GM18868 (cell line): ENCODE data around the gene HNRNPAB.

ENCODE experiments used
- ATAC-seq: cut with Tn5 transposase; IDR thresholded peaks from one replicate; pipeline ENCODE4 v1.9.1; 2021; ENCODE audit warnings: mild to moderate bottlenecking, moderate library complexity; ENCODE audit not compliant: unreplicated experiment

Gene HNRNPAB

GRCh38 chr5:178211095-178212048 lies 7.0 kb downstream of the HNRNPAB start:
- no peak for ATAC-seq

DNA sequence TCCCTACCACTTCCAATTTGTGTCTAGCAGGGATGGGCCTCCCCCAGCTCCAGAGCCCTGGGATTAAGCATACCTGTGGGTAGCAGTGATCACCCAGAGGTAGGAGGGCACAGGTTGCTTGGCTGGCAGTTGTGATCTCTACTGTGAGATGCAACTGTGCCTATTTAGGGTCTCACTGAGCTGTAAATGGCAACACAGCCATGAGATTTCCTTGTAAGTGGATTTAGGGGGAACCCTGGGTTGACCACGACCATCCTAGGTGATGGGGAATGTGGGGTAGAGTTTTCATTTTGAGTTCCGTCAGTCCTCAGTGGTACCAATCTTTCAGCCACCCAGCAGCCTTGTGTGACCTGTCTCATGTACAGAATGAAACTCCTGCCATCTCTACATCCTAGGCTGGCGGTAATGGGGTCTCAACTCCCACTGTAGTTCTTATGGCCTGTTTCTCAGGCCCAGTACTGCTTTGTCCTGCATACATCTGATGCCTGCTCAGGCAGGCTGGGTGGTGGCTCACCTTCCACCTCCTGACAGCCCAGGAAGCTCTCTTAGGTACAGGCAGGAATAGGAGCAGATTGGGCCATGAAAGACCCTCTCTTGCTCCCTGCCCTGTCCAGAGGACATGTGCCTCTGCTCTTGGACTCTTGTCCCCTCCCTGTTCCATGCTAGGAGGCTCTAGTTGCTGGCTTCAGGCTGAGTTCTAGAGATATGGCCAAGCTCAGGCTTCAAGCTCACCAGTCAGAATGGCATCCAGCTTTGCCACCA lies 8.1 kb downstream of the HNRNPAB start:
- no peak for ATAC-seq

- ATAC-seq = no peak
These were observed 8.7 kb downstream of the HNRNPAB start for GRCh38 chr5:178213003-178213461.

- no peak for ATAC-seq
These were observed 9.4 kb downstream of the HNRNPAB start for GRCh38 chr5:178213748-178214151.

DNA sequence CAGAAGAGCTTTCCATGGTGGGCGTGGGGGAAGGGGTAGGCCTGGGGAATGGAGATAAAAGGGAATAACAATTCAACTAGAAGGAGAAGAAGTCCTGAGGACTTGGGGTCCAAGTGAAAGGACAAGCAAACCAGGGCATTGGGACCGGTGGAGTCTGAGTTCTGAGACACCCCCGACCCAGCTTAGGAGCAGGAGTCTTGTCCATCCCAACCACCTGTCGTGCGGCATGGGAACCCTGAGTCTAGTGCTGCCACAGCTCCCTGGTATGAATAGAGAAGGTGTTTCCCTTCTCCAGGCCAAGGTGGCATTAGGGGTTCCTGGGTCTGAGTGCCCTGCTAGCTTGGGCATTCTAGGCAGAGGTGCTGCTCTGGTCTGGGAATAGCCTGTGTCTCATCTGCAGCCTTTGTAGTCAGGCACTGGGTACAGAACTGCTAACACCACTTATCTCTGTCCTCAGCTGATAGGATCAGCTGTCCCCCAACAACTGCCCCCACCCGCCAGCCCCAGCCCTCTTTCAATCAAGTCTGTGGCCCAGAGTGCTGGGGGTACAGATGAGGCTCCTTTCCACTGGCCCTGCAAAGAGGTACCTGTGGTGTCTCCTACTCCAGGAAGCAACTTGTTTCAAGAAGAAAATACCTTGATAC lies 9.9 kb downstream of the HNRNPAB start:
- no peak for ATAC-seq

DNA sequence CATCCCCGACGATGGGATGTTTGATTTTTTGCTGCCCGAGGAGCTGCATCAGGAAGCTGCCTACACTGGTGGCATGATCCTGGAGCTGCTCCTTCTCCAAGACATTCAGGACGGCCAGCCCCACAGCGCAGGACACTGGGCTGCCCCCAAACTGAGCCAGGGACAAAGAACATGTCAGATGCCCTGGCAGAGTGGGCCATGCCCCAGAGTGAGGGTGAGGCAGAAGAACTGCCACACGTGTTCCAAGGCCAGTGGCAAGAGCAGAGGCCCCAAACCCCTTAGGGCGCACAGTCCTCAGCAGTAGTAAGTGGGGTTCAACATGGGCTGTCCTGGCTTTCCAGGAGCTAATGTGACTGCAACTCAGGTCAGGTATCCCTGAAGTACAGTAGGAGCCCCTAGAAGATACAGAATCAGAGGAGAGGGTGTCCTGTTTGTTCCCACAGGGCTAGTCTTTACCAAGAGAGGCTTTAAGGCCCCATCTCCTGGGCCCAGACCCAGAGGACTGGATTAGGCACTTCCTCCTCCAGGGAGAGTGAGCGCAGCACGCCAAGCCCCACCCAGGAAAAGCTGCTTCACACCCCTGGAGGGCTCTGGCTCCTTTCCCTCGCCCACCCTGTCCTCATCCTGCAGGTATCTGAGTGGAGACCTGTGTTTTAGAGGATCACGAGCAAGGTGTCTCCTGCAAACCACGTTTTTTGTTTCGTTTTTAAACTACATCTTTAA lies 11.1 kb downstream of the HNRNPAB start:
- ATAC-seq = no peak

DNA sequence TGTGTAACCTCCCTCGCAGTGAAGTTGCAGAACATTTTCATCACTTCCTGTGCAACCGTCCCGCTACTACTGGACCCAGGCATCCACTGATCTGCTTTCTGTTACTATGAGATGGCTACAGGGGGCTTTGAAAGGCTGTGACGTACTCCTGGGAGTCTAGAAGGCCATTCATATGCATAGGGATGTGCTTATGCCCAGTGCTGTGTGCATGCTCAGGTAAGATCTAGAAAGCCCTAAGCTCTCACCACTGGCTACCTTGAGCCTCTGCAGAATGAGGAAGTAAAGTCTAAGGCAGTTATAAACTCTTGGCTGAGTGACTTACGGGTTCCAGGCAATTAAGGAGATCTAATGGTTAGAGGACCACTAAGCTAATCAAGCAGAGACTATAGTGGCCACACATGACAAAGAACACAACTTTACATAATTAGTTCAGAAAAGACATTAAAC lies 11.8 kb downstream of the HNRNPAB start:
- no peak for ATAC-seq

GRCh38 chr5:178216779-178217178 lies 12.4 kb downstream of the HNRNPAB start:
- no peak for ATAC-seq

GRCh38 chr5:178218237-178218776 lies 14.0 kb downstream of the HNRNPAB start:
- no peak for ATAC-seq

GRCh38 chr5:178218827-178219226 lies 14.5 kb downstream of the HNRNPAB start:
- ATAC-seq = no peak

GRCh38 chr5:178221282-178221681 lies 16.9 kb downstream of the HNRNPAB start:
- no peak for ATAC-seq

DNA sequence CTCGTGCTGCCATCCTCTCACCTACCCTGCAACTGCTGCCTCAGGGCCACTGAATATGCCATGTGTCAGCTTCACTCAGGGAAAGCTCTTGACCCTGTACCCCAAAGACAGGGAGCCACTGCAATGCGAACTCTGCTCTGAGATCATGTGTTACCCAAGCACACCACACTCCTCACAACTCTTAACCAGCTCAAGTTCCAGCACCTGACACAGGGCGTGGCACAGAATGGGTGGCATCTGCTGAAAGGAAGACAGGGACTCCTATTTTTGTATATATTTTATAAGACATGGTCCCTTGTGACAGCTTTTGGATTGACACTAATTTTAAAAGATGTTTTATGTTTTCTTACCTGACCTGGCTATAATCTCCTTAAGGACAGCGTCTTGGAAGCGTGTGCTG lies 17.5 kb downstream of the HNRNPAB start:
- no peak for ATAC-seq

GRCh38 chr5:178222292-178222691 lies 18.0 kb downstream of the HNRNPAB start:
- ATAC-seq = no peak

DNA sequence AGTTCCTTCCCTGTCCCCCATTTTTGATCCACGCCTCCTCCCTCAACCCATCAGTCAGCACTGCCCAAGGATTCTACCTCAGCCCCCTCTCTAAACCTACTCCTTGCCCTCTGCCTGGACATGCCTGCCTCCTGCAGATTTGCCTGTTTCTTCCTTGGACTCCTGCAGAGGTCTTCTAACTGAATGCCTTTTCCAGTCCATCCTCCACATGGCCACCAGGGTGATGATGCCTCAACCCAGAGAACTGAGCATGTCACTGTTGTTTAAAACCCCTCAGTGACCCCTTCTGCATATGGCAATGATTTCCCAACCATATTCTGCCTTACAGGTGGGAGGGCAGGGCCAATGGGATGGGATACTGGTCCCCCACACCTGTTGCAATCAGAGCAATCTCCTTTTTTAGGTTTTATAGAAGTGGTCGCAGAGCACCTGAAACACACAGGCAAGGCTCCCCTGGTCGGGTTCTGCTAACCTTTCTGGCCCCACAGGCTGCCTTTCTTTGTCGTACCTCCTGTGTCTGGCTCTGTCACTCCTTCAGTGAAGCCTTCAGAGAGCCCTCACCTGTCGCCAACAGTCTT lies 19.0 kb downstream of the HNRNPAB start:
- no peak for ATAC-seq

GRCh38 chr5:178223828-178224335 lies 19.5 kb downstream of the HNRNPAB start:
- ATAC-seq = no peak

- ATAC-seq = no peak
These were observed 20.1 kb downstream of the HNRNPAB start for GRCh38 chr5:178224403-178224802.

DNA sequence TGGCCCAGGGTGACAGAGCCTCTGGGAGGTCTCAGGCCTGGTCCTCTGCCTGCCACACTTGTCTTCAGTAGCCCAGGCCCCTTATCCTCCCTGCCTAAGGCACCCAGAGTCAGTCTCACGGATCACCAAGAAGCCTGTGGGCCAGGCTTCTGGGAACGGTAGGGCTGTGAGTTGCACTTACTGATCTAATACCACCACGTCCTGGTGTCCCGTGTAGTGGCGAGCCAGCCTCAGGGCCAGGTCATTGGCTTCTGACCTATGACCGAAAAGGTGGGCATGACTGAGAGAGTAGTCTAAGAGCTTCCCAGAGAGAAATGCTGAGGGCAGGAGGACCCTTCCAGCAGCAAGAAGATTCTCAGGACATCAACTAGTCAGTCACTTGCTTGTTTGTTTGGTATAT lies 20.8 kb downstream of the HNRNPAB start:
- ATAC-seq = no peak

DNA sequence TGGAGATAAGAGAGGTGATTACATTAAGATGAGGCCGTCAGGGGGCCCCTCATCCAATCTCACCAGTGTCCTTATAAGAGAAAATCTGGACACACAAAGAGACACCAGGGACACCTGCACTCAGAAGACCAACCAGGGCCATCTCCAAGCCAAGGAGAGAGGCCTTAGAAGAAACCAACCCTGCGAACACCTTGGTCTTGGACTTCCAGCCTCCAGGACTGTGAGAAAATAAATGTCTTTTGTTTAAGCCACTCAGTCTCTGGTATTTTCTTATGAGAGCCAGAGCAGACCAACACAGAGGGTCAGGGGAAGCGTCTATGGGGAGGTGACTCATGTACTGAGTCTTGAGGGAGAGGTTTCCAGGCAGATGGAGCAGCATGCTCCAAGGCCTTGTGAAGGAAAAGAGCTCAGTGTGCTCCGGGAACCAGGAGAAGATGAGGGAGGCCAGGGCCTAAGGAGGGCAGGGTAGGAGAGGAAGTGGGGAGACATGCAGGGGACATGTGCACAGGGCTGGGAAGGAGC lies 22.9 kb downstream of the HNRNPAB start:
- no peak for ATAC-seq

DNA sequence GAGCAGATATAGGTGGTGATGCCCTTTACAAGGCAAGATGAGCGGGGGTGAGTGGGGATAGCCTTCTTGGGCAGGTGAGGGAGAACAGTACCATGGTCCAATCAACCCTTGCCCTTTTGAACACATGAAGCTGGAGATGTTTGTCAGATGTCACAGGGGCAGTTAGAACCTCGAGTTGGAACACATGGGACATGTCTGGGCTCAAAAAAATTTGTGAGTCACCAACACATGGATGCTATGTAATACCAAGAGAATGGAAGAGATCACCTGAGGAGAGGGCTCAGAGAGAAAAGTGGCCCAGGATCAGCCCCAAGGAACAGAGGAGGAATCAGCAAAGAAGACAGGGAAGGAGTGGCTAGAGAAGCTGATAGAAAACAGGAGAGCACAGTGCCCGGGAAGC lies 23.6 kb downstream of the HNRNPAB start:
- ATAC-seq = no peak

- no peak for ATAC-seq
These were observed 24.3 kb downstream of the HNRNPAB start for GRCh38 chr5:178228609-178229008.
